IPS-18a (cell line): ENCODE data around the gene CEP162.

ENCODE experiments used
- H3K27ac ChIP-seq: one replicate; pipeline ENCODE4 v1.5.1; 2013; ENCODE audit warnings: low read length
- H3K27me3 ChIP-seq: one replicate; pipeline ENCODE4 v1.6.1; 2013; ENCODE audit warnings: mild to moderate bottlenecking, low read length; ENCODE audit not compliant: control insufficient read depth, insufficient read depth
- H3K36me3 ChIP-seq: one replicate; pipeline ENCODE4 v1.6.1; 2013; ENCODE audit warnings: low read depth, low read length; ENCODE audit not compliant: control insufficient read depth
- H3K4me1 ChIP-seq: one replicate; pipeline ENCODE4 v1.6.1; 2013; ENCODE audit warnings: low read depth, low read length; ENCODE audit not compliant: control insufficient read depth
- H3K4me3 ChIP-seq: one replicate; pipeline ENCODE4 v1.5.1; 2013; ENCODE audit warnings: low read length
- H3K9ac ChIP-seq: one replicate; pipeline ENCODE4 v1.6.1; 2013; ENCODE audit warnings: mild to moderate bottlenecking, low read length, moderate library complexity
- H3K9me3 ChIP-seq: one replicate; pipeline ENCODE4 v1.6.1; 2013; ENCODE audit warnings: low read depth, low read length; ENCODE audit not compliant: control insufficient read depth

The CEP162 gene

GRCh38 chr6:84227434-84228197 is at the start of gene CEP162:
Gene CEP162, minus strand, starts transcription at chr6:84227643. Its CDS starts 1,250 bp downstream, at chr6:84226393.
- H3K27me3 ChIP-seq, result peaks cover 10% of the 10 kb centered on the region
- peaks cover 3% of the 10 kb centered on the region for H3K4me1 ChIP-seq
- peak within 1 kb of the TSS; percentile 98 for H3K4me3 ChIP-seq
- no peaks in the 10 kb centered on the region for H3K9me3 ChIP-seq
- peak within 1 kb of the TSS; percentile 35 for H3K27ac ChIP-seq
- peak within 1 kb of the TSS; percentile 81 for H3K9ac ChIP-seq
- no peaks in the 10 kb centered on the region for H3K36me3 ChIP-seq

- H3K27me3 ChIP-seq, result no peaks in the 10 kb centered on the region
- H3K9me3 ChIP-seq, result no peaks in the 10 kb centered on the region
Measured at GRCh38 chr6:84274856-84275255, 47.4 kb upstream of the CEP162 start.

GRCh38 chr6:84273048-84273809 is 45.8 kb upstream of the CEP162 start:
- Histone ChIP-seq H3K27ac (no peak overlapping the region), H3K36me3 (no peaks in the 10 kb centered on the region), H3K4me3 (no peak overlapping the region), H3K9me3 (no peaks in the 10 kb centered on the region), H3K4me1 (no peaks in the 10 kb centered on the region), H3K27me3 (no peaks in the 10 kb centered on the region), H3K9ac (no peak overlapping the region)

More at GRCh38 chr6:84274856-84275255, 47.4 kb upstream of the CEP162 start:
- no peaks in the 10 kb centered on the region for H3K36me3 ChIP-seq
- H3K27ac ChIP-seq, result no peak overlapping the region
- H3K4me1 ChIP-seq, result no peaks in the 10 kb centered on the region
- H3K9ac ChIP-seq, result no peak overlapping the region
- no peak overlapping the region for H3K4me3 ChIP-seq

- no peaks in the 10 kb centered on the region for H3K27me3 ChIP-seq
- H3K9ac ChIP-seq, result no peak overlapping the region
- no peak overlapping the region for H3K27ac ChIP-seq
- H3K36me3 ChIP-seq, result no peaks in the 10 kb centered on the region
- H3K4me1 ChIP-seq, result no peaks in the 10 kb centered on the region
- no peaks in the 10 kb centered on the region for H3K9me3 ChIP-seq
- no peak overlapping the region for H3K4me3 ChIP-seq
Measured at GRCh38 chr6:84272298-84272697, 44.9 kb upstream of the CEP162 start.

- no peaks in the 10 kb centered on the region for H3K27me3 ChIP-seq
- no peak overlapping the region for H3K4me3 ChIP-seq
- no peak overlapping the region for H3K9ac ChIP-seq
- no peaks in the 10 kb centered on the region for H3K9me3 ChIP-seq
- no peaks in the 10 kb centered on the region for H3K36me3 ChIP-seq
- no peak overlapping the region for H3K27ac ChIP-seq
- no peaks in the 10 kb centered on the region for H3K4me1 ChIP-seq
Measured at GRCh38 chr6:84271061-84271716, 43.7 kb upstream of the CEP162 start.

- Histone ChIP-seq H3K9ac (no peak overlapping the region), H3K4me3 (no peak overlapping the region), H3K9me3 (no peaks in the 10 kb centered on the region), H3K36me3 (no peaks in the 10 kb centered on the region), H3K27ac (no peak overlapping the region), H3K4me1 (no peaks in the 10 kb centered on the region), H3K27me3 (no peaks in the 10 kb centered on the region)
Measured at GRCh38 chr6:84269947-84270733, 42.7 kb upstream of the CEP162 start.

- H3K4me3 ChIP-seq, result no peak overlapping the region
- H3K27me3 ChIP-seq, result no peaks in the 10 kb centered on the region
- no peaks in the 10 kb centered on the region for H3K36me3 ChIP-seq
- H3K9ac ChIP-seq, result no peak overlapping the region
- H3K4me1 ChIP-seq, result no peaks in the 10 kb centered on the region
- H3K9me3 ChIP-seq, result no peaks in the 10 kb centered on the region
- H3K27ac ChIP-seq, result no peak overlapping the region
Measured at GRCh38 chr6:84268781-84269180, 41.3 kb upstream of the CEP162 start.

- H3K27me3 ChIP-seq, result no peaks in the 10 kb centered on the region
- H3K27ac ChIP-seq, result no peak overlapping the region
- H3K9me3 ChIP-seq, result no peaks in the 10 kb centered on the region
- H3K4me3 ChIP-seq, result no peak overlapping the region
- H3K36me3 ChIP-seq, result no peaks in the 10 kb centered on the region
- H3K4me1 ChIP-seq, result no peaks in the 10 kb centered on the region
- no peak overlapping the region for H3K9ac ChIP-seq
Measured at GRCh38 chr6:84263557-84263956, 36.1 kb upstream of the CEP162 start.

GRCh38 chr6:84260926-84261325 is 33.5 kb upstream of the CEP162 start:
- Histone ChIP-seq H3K4me3 (no peak overlapping the region), H3K36me3 (no peaks in the 10 kb centered on the region), H3K9ac (no peak overlapping the region), H3K4me1 (no peaks in the 10 kb centered on the region), H3K27ac (no peak overlapping the region), H3K9me3 (no peaks in the 10 kb centered on the region), H3K27me3 (no peaks in the 10 kb centered on the region)

- H3K27ac ChIP-seq, result no peak overlapping the region
- no peaks in the 10 kb centered on the region for H3K4me1 ChIP-seq
- H3K27me3 ChIP-seq, result no peaks in the 10 kb centered on the region
- no peak overlapping the region for H3K4me3 ChIP-seq
- H3K36me3 ChIP-seq, result no peaks in the 10 kb centered on the region
- H3K9me3 ChIP-seq, result no peaks in the 10 kb centered on the region
- H3K9ac ChIP-seq, result no peak overlapping the region
Measured at GRCh38 chr6:84260196-84260595, 32.8 kb upstream of the CEP162 start.

GRCh38 chr6:84258866-84259265 is 31.4 kb upstream of the CEP162 start:
- Histone ChIP-seq H3K4me1 (no peaks in the 10 kb centered on the region), H3K27me3 (no peaks in the 10 kb centered on the region), H3K27ac (no peak overlapping the region), H3K36me3 (no peaks in the 10 kb centered on the region), H3K9me3 (no peaks in the 10 kb centered on the region), H3K9ac (no peak overlapping the region), H3K4me3 (no peak overlapping the region)
